SK-N-SH (cell line): ENCODE results near the gene TGM3. TPM values are rescaled to one million over a fixed set of nuclear protein-coding genes. Genes with fewer than 3 reads are reported as not detected.

ENCODE experiments used
- CTCF ChIA-PET: fragments of 300-600, 350-600 bp; formaldehyde crosslinking; extraction: SDS; loops from one replicate; lab custom pipeline; 2021; lab: Yijun Ruan, JAX
- POLR2A ChIA-PET: fragments of 350-600 bp; sonication (Branson Sonifier 250); formaldehyde crosslinking; extraction: SDS; loops from one replicate; lab custom pipeline; 2020; ENCODE audit warnings: antibody characterized with exemption, inconsistent platforms; lab: Yijun Ruan, JAX
- DNase-seq: peaks from one replicate; pipeline ENCODE4 v3.0.0; 2012
- H2AFZ ChIP-seq: fragments of 200-600 bp; sonication (generic); 2 replicates; pipeline ENCODE4 v1.8.1; 2016; ENCODE audit warnings: antibody characterized with exemption, mild to moderate bottlenecking, low read depth
- H3F3A ChIP-seq: fragments of 200-600 bp; sonication (generic); replicated peaks from 2 replicates; pipeline ENCODE3; 2016; ENCODE audit warnings: antibody characterized with exemption, mild to moderate bottlenecking; ENCODE audit not compliant: insufficient read depth
- H3K27ac ChIP-seq, 2 experiments: fragments of 200-500 bp in 1 of 2; fragments of 200-600 bp in 1 of 2; sonication (Bioruptor generic) in 1 of 2; sonication (generic), shearing (Covaris generic) in 1 of 2; 2 replicates each; pipeline versions ENCODE4 v1.5.1 to v1.6.1; 2014 to 2016; ENCODE audit warnings: low read depth in 2 of 2, inconsistent platforms in 1 of 2, low read length in 1 of 2, mild to moderate bottlenecking in 1 of 2, mixed read lengths in 1 of 2
- H3K27me3 ChIP-seq: fragments of 200-600 bp; sonication (generic), shearing (Covaris generic); 2 replicates; pipeline ENCODE4 v1.6.1; 2016; ENCODE audit warnings: mixed run types; ENCODE audit not compliant: insufficient read depth
- H3K36me3 ChIP-seq, 2 experiments: fragments of 200-500 bp in 1 of 2; fragments of 200-600 bp in 1 of 2; sonication (Bioruptor generic) in 1 of 2; sonication (generic) in 1 of 2; replicated peaks in 1 of 2; 2 replicates each; pipeline versions ENCODE3 to v1.5.1; 2014 to 2016; ENCODE audit warnings: low read length in 1 of 2, mild to moderate bottlenecking in 1 of 2; ENCODE audit not compliant: insufficient read depth in 2 of 2, control insufficient read depth in 1 of 2
- H3K4me1 ChIP-seq, 2 experiments: fragments of 200-500 bp in 1 of 2; fragments of 200-600 bp in 1 of 2; sonication (Bioruptor generic) in 1 of 2; sonication (generic), shearing (Covaris generic) in 1 of 2; 2 replicates each; pipeline versions ENCODE4 v1.5.1 to v1.6.1; 2014 to 2016; ENCODE audit warnings: low read depth in 1 of 2, low read length in 1 of 2, mixed run types in 1 of 2; ENCODE audit not compliant: insufficient read depth in 2 of 2, control insufficient read depth in 1 of 2
- H3K4me2 ChIP-seq: fragments of 200-600 bp; sonication (generic), shearing (Covaris generic); 2 replicates; pipeline ENCODE4 v1.6.1; 2017; ENCODE audit warnings: mixed run types
- H3K4me3 ChIP-seq, 2 experiments: fragments of 200-500 bp in 1 of 2; fragments of 200-600 bp in 1 of 2; sonication (Bioruptor generic) in 1 of 2; sonication (generic), shearing (Covaris generic) in 1 of 2; 2 replicates each; pipeline versions ENCODE4 v1.5.1 to v1.8.1; 2014 to 2016; ENCODE audit warnings: low read depth in 2 of 2, inconsistent platforms in 1 of 2, low read length in 1 of 2, mild to moderate bottlenecking in 1 of 2, mixed read lengths in 1 of 2, moderate library complexity in 1 of 2
- H3K79me2 ChIP-seq: fragments of 200-600 bp; sonication (generic); 2 replicates; pipeline ENCODE4 v1.8.1; 2017; ENCODE audit warnings: mild to moderate bottlenecking; ENCODE audit not compliant: insufficient read depth
- H3K9ac ChIP-seq: fragments of 200-600 bp; sonication (generic); 2 replicates; pipeline ENCODE4 v1.6.1; 2017; ENCODE audit warnings: mixed run types
- H3K9me2 ChIP-seq: fragments of 200-600 bp; sonication (generic); 2 replicates; pipeline ENCODE4 v1.6.1; 2017; ENCODE audit warnings: mixed run types
- H3K9me3 ChIP-seq: fragments of 200-600 bp; sonication (generic); 2 replicates; pipeline ENCODE4 v1.6.1; 2017; ENCODE audit warnings: mixed run types, mild to moderate bottlenecking, moderate library complexity
- H4K20me1 ChIP-seq: fragments of 200-600 bp; sonication (generic); 2 replicates; pipeline ENCODE4 v1.6.1; 2017; ENCODE audit warnings: mild to moderate bottlenecking, mixed run types; ENCODE audit not compliant: insufficient read depth
- CHD2 ChIP-seq: fragments of 150-350 bp; IDR thresholded peaks from 2 replicates; pipeline ENCODE4 v1.6.1; 2018; ENCODE audit warnings: low read length; ENCODE audit not compliant: partially characterized antibody
- ELF1 ChIP-seq: IDR thresholded peaks from 2 replicates; pipeline ENCODE4 v1.4.0; 2012
- EP300 ChIP-seq, 2 experiments: IDR thresholded peaks; 2 replicates each; pipeline versions ENCODE4 v1.4.0 to v1.6.1; 2012; ENCODE audit warnings: borderline replicate concordance in 1 of 2, low read depth in 1 of 2, low read length in 1 of 2
- FOSL2 ChIP-seq: IDR thresholded peaks from 2 replicates; pipeline ENCODE4 v1.4.0; 2012; ENCODE audit warnings: low read depth, mild to moderate bottlenecking, moderate library complexity, borderline replicate concordance
- FOXJ3 ChIP-seq: sonication (generic); formaldehyde crosslinking; IDR thresholded peaks from 2 replicates; pipeline ENCODE4 v1.5.1; 2020; ENCODE audit warnings: mild to moderate bottlenecking, missing genetic modification reagents
- FOXM1 ChIP-seq: IDR thresholded peaks from 2 replicates; pipeline ENCODE4 v1.4.0; 2012; ENCODE audit warnings: low read depth, mild to moderate bottlenecking
- GABPA ChIP-seq: IDR thresholded peaks from 2 replicates; pipeline ENCODE4 v1.4.0; 2012; ENCODE audit warnings: low read depth, mild to moderate bottlenecking
- IRF3 ChIP-seq: fragments of 150-350 bp; IDR thresholded peaks from 2 replicates; pipeline ENCODE4 v1.6.1; 2016; ENCODE audit warnings: mild to moderate bottlenecking, low read depth, low read length
- MAX ChIP-seq: IDR thresholded peaks from 2 replicates; pipeline ENCODE4 v1.4.0; 2012; ENCODE audit warnings: low read depth
- NFIC ChIP-seq: IDR thresholded peaks from 2 replicates; pipeline ENCODE4 v1.4.0; 2012; ENCODE audit warnings: borderline replicate concordance
- NRF1 ChIP-seq: IDR thresholded peaks from 2 replicates; pipeline ENCODE4 v1.6.1; 2012; ENCODE audit warnings: low read depth, mild to moderate bottlenecking, low read length
- PBX3 ChIP-seq: IDR thresholded peaks from 2 replicates; pipeline ENCODE4; 2012
- POLR2AphosphoS5 ChIP-seq: IDR thresholded peaks from 2 replicates; pipeline ENCODE4 v1.6.1; 2012; ENCODE audit warnings: low read depth, low read length
- RAD21 ChIP-seq: IDR thresholded peaks from 2 replicates; pipeline ENCODE4 v1.6.1; 2012; ENCODE audit warnings: mild to moderate bottlenecking, low read length
- RCOR1 ChIP-seq: fragments of 150-350 bp; IDR thresholded peaks from 2 replicates; pipeline ENCODE4 v1.6.1; 2017; ENCODE audit warnings: antibody characterized with exemption, low read length
- RFX5 ChIP-seq: IDR thresholded peaks from 2 replicates; pipeline ENCODE4 v1.6.1; 2012; ENCODE audit warnings: mild to moderate bottlenecking, improper control_type of control experiment, low read length
- SIN3A ChIP-seq: IDR thresholded peaks from 2 replicates; pipeline ENCODE4 v1.6.1; 2012; ENCODE audit warnings: low read depth, mild to moderate bottlenecking, low read length, moderate library complexity, borderline replicate concordance
- SMC3 ChIP-seq: IDR thresholded peaks from 2 replicates; pipeline ENCODE4 v1.6.1; 2012; ENCODE audit warnings: low read depth, low read length, improper control_type of control experiment
- TEAD4 ChIP-seq: IDR thresholded peaks from 2 replicates; pipeline ENCODE4 v1.4.0; 2012; ENCODE audit warnings: mild to moderate bottlenecking, borderline replicate concordance; ENCODE audit not compliant: insufficient read depth
- USF1 ChIP-seq: IDR thresholded peaks from 2 replicates; pipeline ENCODE4 v1.4.0; 2012; ENCODE audit warnings: low read depth, borderline replicate concordance
- YY1 ChIP-seq: IDR thresholded peaks from 2 replicates; pipeline ENCODE4 v1.4.0; 2012; ENCODE audit warnings: low read depth, mild to moderate bottlenecking
- ZBTB33 ChIP-seq: IDR thresholded peaks from 2 replicates; pipeline ENCODE4 v1.4.0; 2012; ENCODE audit warnings: low read depth, borderline replicate concordance
- WGBS: methylation state at CpG from one replicate; pipeline ENCODE4 v1.1.6; 2017; ENCODE audit warnings: low lambda C conversion rate; 5-methylcytosine and 5-hydroxymethylcytosine counted together
- polyA plus RNA-seq, 3 experiments: library from polyadenylated mRNA; depleted of rRNA; stranded (reverse); fragments of >200 nt; gene quantifications; 2 replicates each; pipeline ENCODE4 v1.2.3, GENCODE V29; 2012

Gene TGM3
- polyA plus RNA-seq, 1 of the 3 experiments (the other 2 are of a cell fraction), result not detected

GRCh38 chr20:2364044-2364443 is 68.2 kb downstream of the TGM3 start:
- H3K9ac ChIP-seq, result no peak overlapping the region
- no peak overlapping the region for H3K4me3 ChIP-seq
- H3K4me1 ChIP-seq, result no peaks in the 10 kb centered on the region; a peak in 1 of 4 replicates
- no peak for DNase-seq
- no peaks in the 10 kb centered on the region for H3K27me3 ChIP-seq
- peaks cover 8% of the 10 kb centered on the region; the same call in 1 of the 2 replicates for H3K9me3 ChIP-seq
- ChIA-PET POLR2A (no interaction called here), CTCF (no interaction called here)
- peak overlapping the region in 1 of 2 experiments; percentile 19; a peak in 1 of 4 replicates for H3K27ac ChIP-seq
- TF ChIP-seq GABPA (no peak), POLR2AphosphoS5 (no peak), RAD21 (no peak), FOSL2 (no peak), EP300 (IDR thresholded peaks at IDR 0.05; ENCODE audit: borderline replicate concordance in 1 of 2, low read depth in 1 of 2, low read length in 1 of 2) (no peak), SIN3A (no peak), RFX5 (no peak), FOXJ3 (no peak), PBX3 (no peak), ZBTB33 (no peak), CHD2 (no peak)
- no peaks in the 10 kb centered on the region for H3K79me2 ChIP-seq
- H4K20me1 ChIP-seq, result no peaks in the 10 kb centered on the region
- H3F3A ChIP-seq, result no peaks in the 10 kb centered on the region
- no peaks in the 10 kb centered on the region for H3K36me3 ChIP-seq
- WGBS, result 55% methylated on average over 4 of the region's 4 CpGs
- no peak overlapping the region for H2AFZ ChIP-seq
- no peak overlapping the region for H3K4me2 ChIP-seq
- no peaks in the 10 kb centered on the region for H3K9me2 ChIP-seq

GRCh38 chr20:2365091-2365490 is 69.3 kb downstream of the TGM3 start:
- WGBS, result 66% methylated on average over 2 of the region's 2 CpGs
- no peak for TF ChIP-seq PBX3
- TF ChIP-seq USF1, result no peak
- no peak for TF ChIP-seq RFX5
- no peak for TF ChIP-seq FOXJ3
- TF ChIP-seq EP300 (IDR thresholded peaks at IDR 0.05; ENCODE audit: borderline replicate concordance in 1 of 2, low read depth in 1 of 2, low read length in 1 of 2), result no peak
- TF ChIP-seq YY1, result no peak
- no peak for TF ChIP-seq ELF1
- TF ChIP-seq IRF3, result no peak
- TF ChIP-seq NRF1, result no peak
- no peak for TF ChIP-seq NFIC
- no peak for TF ChIP-seq SMC3
- TF ChIP-seq CHD2, result no peak
- TF ChIP-seq SIN3A, result no peak
- TF ChIP-seq GABPA, result no peak
- TF ChIP-seq FOXM1, result no peak
- TF ChIP-seq RCOR1, result no peak
- TF ChIP-seq MAX, result no peak
- TF ChIP-seq TEAD4, result no peak
- TF ChIP-seq, all 33 proteins: peak for 0
- no peak for DNase-seq
- Histone ChIP-seq H3K27ac (no peak overlapping the region), H3K9me2 (no peaks in the 10 kb centered on the region), H4K20me1 (no peaks in the 10 kb centered on the region), H3K9ac (no peak overlapping the region), H3K79me2 (no peaks in the 10 kb centered on the region), H3K4me2 (no peak overlapping the region), H3K4me1 (no peaks in the 10 kb centered on the region; a peak in 1 of 4 replicates), H3K36me3 (no peaks in the 10 kb centered on the region), H2AFZ (no peak overlapping the region), H3K9me3 (peaks cover 13% of the 10 kb centered on the region; the same call in 1 of the 2 replicates), H3K27me3 (no peaks in the 10 kb centered on the region), H3F3A (no peaks in the 10 kb centered on the region), H3K4me3 (no peak overlapping the region)
- POLR2A ChIA-PET, result no interaction called here
- CTCF ChIA-PET, result no interaction called here
